Activated CD8-positive, alpha-beta memory T cell treated with anti-CD3 and anti-CD28 coated beads for 36 hours (primary cell): ENCODE measurements around the gene CUX1. TPM values are rescaled to one million over a fixed set of nuclear protein-coding genes. Genes with fewer than 3 reads are reported as not detected.
"Not testable (repeated sequence)": the region's sequence is repeated elsewhere in the genome, so short reads cannot be mapped to it uniquely, and the experiment has no call there.

Experiments
- CTCF ChIA-PET: fragments of 350-600 bp; sonication (Branson Sonifier 250); formaldehyde crosslinking; loops from one replicate; lab custom pipeline; 2021; ENCODE audit warnings: antibody characterized with exemption; lab: Charles Lee
- POLR2A ChIA-PET: fragments of 350-600 bp; sonication (Branson Sonifier 250); formaldehyde crosslinking; loops from one replicate; lab custom pipeline; 2021; ENCODE audit warnings: antibody characterized with exemption; lab: Charles Lee
- total RNA-seq, 2 experiments: library from RNA; stranded (reverse); gene quantifications; one replicate each; pipeline ENCODE4 v1.2.3, GENCODE V29; 2021

The CUX1 gene
- total RNA-seq, 2 experiments from 2014 or later = 21.1 to 23.2 TPM

DNA sequence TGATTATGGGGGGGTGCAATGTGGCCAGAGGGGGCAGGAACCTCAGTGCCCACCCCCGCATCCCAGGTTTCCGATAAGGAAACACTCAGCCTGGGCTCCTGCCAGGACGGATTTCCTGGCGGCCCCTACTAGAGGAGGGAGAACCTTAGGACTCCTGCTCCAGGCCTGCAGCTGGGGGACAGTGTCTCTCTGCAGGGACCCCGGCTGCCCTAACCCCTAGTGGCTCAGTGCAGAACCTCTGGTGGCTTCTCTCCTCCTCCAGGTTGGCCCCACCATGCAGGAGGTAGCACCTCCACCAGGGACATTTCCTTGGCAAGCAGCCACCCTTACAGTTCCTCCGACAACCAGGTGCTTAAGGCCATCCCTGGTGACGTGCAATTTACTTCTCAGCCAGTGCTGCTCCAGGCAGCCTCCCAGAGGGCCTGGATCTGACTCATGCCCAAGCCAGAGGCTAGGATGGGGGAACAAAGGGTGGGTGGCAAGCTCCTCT is 501.1 kb downstream of the CUX1 start:
- CTCF ChIA-PET = no interaction called here
- POLR2A ChIA-PET = no interaction called here

DNA sequence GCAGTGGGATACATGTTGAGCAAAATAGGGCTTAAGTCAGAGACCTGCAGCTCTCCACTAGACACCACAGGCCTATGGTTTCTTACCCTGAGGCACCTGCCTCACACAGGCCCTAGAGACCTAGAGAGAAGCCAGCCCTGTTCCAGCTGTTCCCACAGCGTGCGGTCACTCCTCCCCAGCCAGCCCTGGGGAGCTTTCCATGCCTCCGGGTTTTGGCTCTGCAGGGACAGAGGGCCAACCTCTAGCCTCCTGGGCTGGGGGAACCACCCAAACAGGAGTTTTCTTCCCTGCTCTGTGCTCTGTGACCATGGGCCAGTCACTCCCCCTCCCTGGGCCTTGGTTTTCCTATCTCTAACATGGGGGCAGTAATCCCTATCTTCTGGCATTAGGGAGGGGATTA is 502.2 kb downstream of the CUX1 start:
- ChIA-PET POLR2A (no interaction called here), CTCF (no interaction called here)

DNA sequence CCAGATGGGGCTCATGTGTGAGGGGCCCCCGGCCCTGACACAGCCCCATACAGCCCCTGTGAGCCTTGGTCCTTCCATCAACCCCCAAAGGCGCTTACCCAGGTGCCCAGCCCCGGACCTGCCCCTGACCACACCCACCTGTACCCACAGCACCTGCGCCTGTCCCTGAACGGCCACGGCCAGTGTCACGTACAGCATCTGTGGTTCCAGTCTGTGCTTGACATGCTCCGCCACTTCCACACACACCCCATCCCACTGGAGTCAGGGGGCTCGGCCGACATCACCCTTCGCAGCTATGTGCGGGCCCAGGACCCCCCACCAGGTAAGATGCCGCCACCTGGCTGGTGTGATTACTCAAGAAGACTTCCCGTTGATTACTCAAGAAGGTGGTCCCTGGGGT is 502.8 kb downstream of the CUX1 start:
- POLR2A ChIA-PET = no interaction called here
- CTCF ChIA-PET = no interaction called here

DNA sequence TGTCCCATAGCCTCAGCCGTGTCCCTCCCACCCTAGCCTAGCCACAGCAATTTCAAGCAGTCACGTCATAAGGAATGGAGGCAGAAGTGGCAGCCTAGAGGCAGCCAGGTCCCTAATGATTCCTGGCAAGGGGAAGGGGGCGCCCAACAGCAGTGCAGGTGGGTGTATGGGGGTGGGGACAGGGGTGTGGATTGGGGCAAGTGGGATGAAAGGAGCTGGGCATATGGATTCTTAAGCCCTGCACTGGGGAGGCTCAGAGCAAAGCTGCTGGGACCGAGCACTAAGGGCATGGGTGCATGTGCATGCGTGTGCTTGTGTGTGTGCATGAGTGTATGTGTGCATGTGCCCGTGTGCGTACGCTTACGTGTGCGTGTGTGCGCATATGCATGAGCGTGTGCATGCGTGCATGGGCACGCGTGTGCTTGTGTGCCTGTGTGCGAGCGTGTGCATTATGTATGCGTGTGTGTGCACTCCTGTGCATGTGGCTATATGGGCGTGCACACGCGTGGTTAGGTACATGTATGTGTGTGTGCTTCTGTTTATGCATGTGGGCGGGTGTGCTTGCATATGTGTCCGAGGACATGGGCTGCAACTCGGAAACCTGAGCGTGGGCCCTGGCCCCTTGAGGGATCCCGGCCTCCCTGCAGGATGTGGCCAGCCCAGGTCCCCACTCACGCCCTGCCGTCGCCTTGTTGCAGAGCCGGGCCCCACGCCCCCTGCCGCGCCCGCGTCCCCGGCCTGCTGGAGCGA is 503.4 kb downstream of the CUX1 start:
- ChIA-PET CTCF (no interaction called here), POLR2A (no interaction called here)

DNA sequence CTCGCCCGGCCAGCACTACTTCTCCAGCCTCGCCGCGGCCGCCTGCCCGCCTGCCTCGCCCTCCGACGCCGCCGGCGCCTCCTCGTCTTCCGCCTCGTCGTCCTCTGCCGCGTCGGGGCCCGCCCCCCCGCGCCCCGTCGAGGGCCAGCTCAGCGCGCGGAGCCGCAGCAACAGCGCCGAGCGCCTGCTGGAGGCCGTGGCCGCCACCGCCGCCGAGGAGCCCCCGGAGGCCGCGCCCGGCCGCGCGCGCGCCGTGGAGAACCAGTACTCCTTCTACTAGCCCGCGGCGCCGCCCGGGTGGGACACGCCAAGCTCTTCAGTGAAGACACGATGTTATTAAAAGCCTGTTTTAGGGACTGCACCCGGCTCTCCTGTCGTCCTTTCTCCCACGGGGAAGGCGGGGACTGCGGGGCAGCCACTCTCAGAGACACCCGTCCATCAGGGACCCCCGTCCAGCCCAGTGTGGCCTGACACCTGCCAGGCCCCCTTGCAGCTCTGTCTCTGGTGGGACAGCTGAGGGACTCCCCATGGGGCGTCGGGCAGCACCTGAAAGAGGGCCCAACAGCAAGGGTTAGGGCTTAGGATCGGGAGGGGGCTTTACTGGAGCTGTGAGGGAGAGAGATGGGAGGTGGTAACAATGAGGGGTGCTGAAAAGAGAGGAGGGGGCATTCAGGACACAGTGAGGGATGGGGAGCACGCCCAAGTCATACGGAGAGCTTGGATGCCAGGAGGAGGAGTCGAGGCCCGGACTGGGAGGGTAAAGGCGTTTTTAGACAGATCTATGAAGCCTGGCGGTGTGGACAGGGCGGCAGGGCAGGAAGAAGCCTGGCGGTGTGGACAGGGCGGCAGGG is 504.1 kb downstream of the CUX1 start:
- POLR2A ChIA-PET = no interaction called here
- CTCF ChIA-PET = no interaction called here

DNA sequence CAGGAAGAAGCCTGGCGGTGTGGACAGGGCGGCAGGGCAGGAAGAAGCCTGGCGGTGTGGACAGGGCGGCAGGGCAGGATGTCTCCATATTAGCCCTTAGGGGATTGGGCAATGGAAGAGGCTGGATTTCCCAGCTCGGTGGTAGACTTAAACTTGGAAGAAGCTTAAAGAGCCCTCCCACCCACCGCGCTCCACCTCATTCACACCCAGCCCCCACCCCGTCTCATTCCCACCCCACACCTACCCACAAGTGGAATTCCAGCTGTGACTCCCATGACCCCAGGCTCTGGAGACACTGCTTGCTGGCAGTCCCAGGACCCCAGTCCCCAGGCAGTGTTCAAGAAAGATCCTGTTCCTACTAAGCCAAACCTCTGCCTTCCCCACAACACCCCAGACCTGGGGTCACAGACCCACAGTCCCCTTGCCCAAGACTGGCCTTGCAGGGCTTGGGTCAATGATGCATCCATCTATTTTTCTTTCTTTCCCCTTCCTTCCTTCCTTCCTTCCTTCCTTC is 504.8 kb downstream of the CUX1 start:
- ChIA-PET POLR2A (no interaction called here), CTCF (no interaction called here)

DNA sequence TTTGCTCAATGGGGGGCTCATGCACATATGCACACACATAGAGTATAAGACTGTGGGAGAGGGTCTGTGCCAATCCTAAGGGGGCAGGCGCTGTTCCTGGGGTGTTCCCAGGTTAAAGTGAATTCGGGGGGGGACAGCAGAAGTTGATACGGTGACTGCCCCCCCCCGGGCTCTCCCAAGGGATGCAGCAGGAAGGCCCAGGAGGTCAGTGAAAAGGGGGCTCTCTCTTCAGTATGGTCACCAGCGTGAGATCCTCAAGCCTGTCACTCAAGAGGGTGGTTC is 506.4 kb downstream of the CUX1 start:
- ChIA-PET POLR2A (no interaction called here), CTCF (no interaction called here)

DNA sequence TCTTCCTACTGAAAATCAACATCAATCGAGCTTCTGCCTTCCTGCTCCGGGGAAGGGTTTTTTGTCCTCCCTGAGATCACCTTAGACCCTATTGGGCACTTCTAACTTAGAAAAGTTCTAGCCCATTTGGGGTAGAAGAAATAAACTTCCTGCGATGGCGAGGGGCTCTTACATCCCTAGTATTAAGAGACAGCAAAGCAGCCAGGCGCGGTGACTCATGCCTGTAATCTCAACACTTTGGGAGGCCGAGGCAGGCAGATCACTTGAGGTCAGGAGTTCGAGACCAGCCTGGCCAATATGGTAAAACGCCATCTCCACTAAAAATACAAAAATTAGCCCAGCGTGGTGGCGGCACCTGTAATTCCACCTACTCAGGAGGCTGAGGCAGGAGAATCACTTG is 507.7 kb downstream of the CUX1 start:
- POLR2A ChIA-PET = interaction anchor here (0.7 kb wide), 1 partner anchor 600 kb away, joined by 4 read pairs; no protein-coding TSS in a partner anchor
- CTCF ChIA-PET = not testable (repeated sequence)

DNA sequence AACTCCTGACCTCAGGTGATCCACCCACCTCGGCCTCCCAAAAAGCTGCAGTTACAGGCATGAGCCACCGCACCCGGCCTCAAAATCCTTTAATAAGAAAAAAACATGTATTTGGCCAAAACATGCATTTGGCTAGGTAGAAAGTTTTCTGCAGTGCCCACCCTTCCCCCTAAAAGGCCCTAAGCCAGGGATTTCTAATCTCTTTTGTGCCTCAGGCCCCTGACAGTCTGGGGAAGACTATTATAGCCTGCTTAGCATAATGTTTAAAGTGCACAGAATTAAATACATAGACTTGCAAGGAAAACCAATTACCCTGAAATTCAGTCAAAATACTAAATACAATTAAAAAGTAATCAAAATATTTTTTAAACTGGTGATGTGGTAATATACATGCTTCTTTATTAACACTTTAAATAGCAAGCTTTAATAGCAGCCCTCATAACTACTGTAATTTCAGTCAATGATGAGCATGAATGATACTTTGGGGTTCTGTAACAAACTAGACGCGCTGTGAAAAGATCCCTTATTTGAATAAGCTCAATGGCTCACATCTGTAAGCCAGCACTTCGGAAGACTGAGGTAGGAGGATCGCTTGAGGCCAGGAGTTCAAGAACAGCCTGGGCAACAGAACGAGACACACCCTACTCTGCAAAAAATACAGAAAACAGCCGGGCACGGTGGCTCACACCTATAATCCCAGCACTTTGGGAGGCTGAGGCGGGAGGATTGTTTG is 508.9 kb downstream of the CUX1 start:
- ChIA-PET CTCF (no interaction called here), POLR2A (no interaction called here)

DNA sequence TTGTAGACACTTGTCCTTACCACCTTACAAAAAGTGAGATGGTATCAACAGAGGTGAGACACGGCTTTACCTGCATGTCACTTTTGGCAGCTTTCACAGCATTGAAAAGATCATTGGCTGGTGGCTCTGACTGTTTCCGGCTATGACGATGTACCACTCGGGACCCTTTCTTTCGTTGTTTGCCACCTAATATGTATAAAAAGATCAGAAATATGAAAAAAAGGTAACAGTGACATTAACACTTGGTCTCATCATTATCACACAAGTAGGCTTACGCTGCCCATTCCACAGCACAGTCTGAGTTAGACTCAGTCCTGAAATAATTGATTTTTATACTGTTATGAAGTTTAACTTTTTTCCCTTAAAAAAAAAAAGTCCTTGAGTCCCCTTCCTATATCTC is 509.8 kb downstream of the CUX1 start:
- POLR2A ChIA-PET, CTCF ChIA-PET: not testable (repeated sequence)

DNA sequence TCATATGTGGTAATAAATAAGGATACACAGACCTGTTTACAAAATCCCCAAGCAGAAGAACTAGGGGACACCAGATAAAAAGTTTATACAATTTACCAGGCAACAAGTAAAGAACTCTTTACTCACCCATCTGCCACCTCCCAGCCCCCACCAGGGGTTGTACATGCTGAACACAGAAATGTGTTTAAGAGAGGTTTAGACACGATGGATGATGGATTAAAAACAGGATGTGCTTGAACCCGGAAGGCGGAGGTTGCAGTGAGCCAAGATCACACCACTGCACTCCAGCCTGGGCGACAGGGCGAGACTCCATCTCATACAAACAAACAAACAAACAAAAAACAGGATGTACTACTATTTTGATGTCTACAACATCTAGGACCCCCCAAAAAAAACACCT is 511.4 kb downstream of the CUX1 start:
- CTCF ChIA-PET, POLR2A ChIA-PET: not testable (repeated sequence)

DNA sequence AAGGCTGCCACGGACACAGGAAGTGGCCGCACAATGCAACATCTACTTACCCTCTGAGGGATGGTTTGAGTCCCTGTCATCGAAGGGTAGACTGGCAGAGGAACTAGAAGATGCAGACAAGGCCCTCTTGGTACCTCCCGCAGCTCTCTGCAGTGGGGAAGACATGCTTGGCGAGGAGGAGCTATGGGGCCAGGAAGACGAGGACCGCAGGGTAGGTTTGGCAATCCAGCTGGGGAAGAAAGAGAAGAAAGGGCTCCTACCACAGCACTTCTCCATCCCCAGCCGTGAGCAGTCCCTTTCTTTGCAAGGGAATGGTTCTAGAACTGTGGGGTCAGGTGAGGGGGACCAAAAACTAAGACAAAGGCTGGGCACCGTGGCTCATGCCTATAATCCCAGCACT is 511.9 kb downstream of the CUX1 start:
- CTCF ChIA-PET, POLR2A ChIA-PET: not testable (repeated sequence)

DNA sequence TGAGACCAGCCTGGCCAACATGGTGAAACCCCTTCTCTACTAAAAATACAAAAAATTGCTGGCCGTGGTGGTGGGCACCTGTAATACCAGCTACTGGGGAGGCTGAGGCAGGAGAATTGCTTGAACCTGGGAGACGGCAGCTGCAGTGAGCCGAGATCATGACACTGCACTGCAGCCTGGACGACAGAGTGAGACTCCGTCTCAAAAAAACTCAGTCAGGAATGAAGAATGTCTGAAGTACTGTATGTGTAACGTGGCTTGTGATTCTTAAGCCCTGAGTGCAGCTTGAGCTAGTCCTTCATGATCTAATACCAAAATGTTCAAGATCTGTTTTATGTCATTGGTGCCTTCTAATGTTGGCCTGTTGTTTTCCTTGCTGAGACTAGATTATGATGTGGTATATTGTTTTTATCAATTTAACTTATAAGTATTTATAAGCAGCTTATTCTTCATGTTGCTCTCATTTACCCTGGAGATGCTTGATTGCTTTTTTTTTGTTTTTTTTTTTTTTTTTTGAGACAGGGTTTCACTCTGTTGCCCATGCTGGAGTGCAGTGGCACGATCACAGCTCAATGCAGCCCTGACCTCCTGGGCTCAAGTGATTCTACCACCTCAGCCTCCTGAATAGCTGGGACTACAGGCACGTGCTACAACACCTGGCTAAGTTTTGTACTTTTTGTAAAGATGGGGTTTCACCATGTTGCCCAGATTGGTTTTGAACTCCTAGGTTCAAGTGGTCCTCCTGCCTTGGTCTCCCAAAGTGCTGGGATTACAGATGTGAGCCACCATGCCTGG is 513.4 kb downstream of the CUX1 start:
- POLR2A ChIA-PET = not testable (repeated sequence)
- CTCF ChIA-PET = interaction anchor here (0.6 kb wide), 1 partner anchor 58 kb away, joined by 4 read pairs; no protein-coding TSS in a partner anchor

Other genes starting within 250 kb of the CUX1 start
- gene MYL10, start 188.3 kb upstream of the CUX1 start, total RNA-seq = not detected